IMR-90 (cell line): ENCODE measurements around the gene RUNX2.

Source experiments
- CEBPB ChIP-seq: IDR thresholded peaks from 2 replicates; pipeline ENCODE4 v1.6.1; 2012; ENCODE audit warnings: low read depth, low read length, improper control_type of control experiment
- MXI1 ChIP-seq: IDR thresholded peaks from 2 replicates; pipeline ENCODE4 v1.6.1; 2012; ENCODE audit warnings: low read depth, mild to moderate bottlenecking, low read length, moderate library complexity, borderline replicate concordance
- RAD21 ChIP-seq: IDR thresholded peaks from 2 replicates; pipeline ENCODE4 v1.6.1; 2012; ENCODE audit warnings: low read length, improper control_type of control experiment
- RCOR1 ChIP-seq: IDR thresholded peaks from 2 replicates; pipeline ENCODE4 v1.6.1; 2012; ENCODE audit warnings: mild to moderate bottlenecking, low read length, improper control_type of control experiment; ENCODE audit not compliant: insufficient replicate concordance
- TF ChIP-seq, protein P1 (sequence below): fragments of 150-350 bp; IDR thresholded peaks from 2 replicates; pipeline ENCODE4 v1.6.1; 2017; ENCODE audit warnings: mild to moderate bottlenecking, antibody characterized with exemption, low read length, low read depth
- TF ChIP-seq, protein P2 (sequence below): conservative IDR thresholded peaks from 2 replicates; pipeline ENCODE4 v1.5.1; 2012; ENCODE audit warnings: mild to moderate bottlenecking, low read depth, low read length, improper control_type of control experiment

DNA sequence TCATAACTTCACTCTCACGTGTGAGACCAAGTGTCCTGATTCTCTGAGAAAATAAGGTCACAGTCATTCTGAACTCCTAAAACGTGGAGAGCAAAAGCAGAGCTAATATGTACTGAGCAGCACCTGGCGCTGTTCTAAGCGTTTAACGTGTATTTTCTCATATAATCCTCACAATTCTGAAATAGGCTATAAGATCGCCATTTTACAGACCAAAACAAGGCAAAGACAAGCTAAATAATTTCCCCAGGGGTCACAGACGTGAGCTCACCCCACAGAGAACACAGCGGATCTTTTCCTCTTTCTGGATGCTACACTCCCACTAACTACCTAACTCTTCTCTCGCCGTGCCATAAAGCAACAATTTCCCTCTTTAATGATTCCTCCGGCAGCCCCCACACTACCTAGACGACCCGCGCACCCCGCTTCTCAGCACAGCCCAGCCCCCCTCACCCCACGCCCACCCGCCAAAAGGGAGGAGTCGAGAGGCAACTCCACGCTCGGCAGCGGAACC is 49.0 kb downstream of the RUNX2 start:
- TF ChIP-seq, protein P1, sequence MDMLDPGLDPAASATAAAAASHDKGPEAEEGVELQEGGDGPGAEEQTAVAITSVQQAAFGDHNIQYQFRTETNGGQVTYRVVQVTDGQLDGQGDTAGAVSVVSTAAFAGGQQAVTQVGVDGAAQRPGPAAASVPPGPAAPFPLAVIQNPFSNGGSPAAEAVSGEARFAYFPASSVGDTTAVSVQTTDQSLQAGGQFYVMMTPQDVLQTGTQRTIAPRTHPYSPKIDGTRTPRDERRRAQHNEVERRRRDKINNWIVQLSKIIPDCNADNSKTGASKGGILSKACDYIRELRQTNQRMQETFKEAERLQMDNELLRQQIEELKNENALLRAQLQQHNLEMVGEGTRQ, result no peak
- TF ChIP-seq, protein P2, sequence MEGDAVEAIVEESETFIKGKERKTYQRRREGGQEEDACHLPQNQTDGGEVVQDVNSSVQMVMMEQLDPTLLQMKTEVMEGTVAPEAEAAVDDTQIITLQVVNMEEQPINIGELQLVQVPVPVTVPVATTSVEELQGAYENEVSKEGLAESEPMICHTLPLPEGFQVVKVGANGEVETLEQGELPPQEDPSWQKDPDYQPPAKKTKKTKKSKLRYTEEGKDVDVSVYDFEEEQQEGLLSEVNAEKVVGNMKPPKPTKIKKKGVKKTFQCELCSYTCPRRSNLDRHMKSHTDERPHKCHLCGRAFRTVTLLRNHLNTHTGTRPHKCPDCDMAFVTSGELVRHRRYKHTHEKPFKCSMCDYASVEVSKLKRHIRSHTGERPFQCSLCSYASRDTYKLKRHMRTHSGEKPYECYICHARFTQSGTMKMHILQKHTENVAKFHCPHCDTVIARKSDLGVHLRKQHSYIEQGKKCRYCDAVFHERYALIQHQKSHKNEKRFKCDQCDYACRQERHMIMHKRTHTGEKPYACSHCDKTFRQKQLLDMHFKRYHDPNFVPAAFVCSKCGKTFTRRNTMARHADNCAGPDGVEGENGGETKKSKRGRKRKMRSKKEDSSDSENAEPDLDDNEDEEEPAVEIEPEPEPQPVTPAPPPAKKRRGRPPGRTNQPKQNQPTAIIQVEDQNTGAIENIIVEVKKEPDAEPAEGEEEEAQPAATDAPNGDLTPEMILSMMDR, result no peak
- TF ChIP-seq CEBPB (no peak), MXI1 (no peak), RCOR1 (no peak), RAD21 (no peak)
